AG04449 (cell line): ENCODE data around the gene LDAH.

Source experiments
- CTCF ChIA-PET: fragments of 350-600 bp; formaldehyde crosslinking; extraction: SDS; loops from one replicate; lab custom pipeline; 2021; ENCODE audit warnings: antibody characterized with exemption; lab: Yijun Ruan, JAX
- POLR2A ChIA-PET: fragments of 400-600, 350-600 bp; formaldehyde crosslinking; extraction: SDS; loops from one replicate; lab custom pipeline; 2020; ENCODE audit warnings: antibody characterized with exemption, inconsistent platforms; lab: Yijun Ruan, JAX
- DNase-seq: peaks from one replicate; pipeline ENCODE4 v3.0.0-alpha.2; 2010; ENCODE audit warnings: low read depth, low spot score
- H3K4me3 ChIP-seq: 2 replicates; pipeline ENCODE4 v1.5.1; 2011; ENCODE audit warnings: low read depth, mild to moderate bottlenecking, control low read depth, low read length
- TF ChIP-seq, protein P1 (sequence below): IDR thresholded peaks from one replicate; pipeline ENCODE4 v1.5.1; 2011; ENCODE audit warnings: mild to moderate bottlenecking, moderate library complexity, low read length, control low read depth, inconsistent platforms; ENCODE audit not compliant: insufficient read depth; ENCODE audit errors: missing control alignments

LDAH gene

DNA sequence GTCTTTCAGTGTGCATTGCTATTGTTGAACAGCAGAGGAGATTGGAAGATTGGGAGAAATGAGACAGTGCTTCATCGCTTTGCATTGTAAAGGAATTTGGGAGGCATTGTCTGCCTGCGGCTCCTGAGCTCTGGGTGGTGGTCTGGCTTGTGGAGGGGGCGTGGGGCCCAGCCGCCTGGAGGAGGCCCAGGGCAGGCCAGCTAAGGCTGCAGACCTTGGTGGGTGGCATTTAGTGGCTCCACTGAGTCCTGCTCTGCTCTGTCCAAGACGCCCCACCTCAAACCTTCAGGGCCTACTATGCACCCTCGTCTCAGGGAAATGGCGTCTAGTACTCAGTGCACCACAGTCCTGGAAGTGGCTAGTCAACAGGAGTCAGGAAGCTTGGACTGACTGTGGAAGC, 166.3 kb downstream of the LDAH start:
- ChIA-PET POLR2A (no interaction called here), CTCF (interaction anchor here (1.7 to 4.5 kb wide), 3 partner anchors 9 to 306 kb away, joined by 6 to 24 read pairs (median 19); no protein-coding TSS in a partner anchor)
- no peak overlapping the region for H3K4me3 ChIP-seq
- TF ChIP-seq, protein P1, sequence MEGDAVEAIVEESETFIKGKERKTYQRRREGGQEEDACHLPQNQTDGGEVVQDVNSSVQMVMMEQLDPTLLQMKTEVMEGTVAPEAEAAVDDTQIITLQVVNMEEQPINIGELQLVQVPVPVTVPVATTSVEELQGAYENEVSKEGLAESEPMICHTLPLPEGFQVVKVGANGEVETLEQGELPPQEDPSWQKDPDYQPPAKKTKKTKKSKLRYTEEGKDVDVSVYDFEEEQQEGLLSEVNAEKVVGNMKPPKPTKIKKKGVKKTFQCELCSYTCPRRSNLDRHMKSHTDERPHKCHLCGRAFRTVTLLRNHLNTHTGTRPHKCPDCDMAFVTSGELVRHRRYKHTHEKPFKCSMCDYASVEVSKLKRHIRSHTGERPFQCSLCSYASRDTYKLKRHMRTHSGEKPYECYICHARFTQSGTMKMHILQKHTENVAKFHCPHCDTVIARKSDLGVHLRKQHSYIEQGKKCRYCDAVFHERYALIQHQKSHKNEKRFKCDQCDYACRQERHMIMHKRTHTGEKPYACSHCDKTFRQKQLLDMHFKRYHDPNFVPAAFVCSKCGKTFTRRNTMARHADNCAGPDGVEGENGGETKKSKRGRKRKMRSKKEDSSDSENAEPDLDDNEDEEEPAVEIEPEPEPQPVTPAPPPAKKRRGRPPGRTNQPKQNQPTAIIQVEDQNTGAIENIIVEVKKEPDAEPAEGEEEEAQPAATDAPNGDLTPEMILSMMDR: no peak
- no peak for DNase-seq

DNA sequence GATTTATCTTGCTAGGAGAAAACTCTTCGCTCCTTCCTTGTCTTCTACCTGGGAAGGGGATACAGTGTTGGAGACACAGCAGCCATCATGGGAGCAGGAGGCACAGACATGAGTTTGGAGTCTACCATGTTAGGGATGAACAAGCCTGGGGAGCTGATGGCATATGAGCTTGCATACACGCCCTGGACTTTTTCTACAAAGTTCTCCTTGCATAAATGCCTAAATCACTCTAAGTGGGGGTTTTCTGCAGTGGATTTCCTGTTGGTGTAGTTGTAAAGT, 168.4 kb downstream of the LDAH start:
- ChIA-PET CTCF (interaction anchor here (1.1 to 4.5 kb wide), 4 partner anchors 9 to 308 kb away, joined by 5 to 24 read pairs (median 12); no protein-coding TSS in a partner anchor), POLR2A (no interaction called here)
- TF ChIP-seq, protein P1: no peak

DNA sequence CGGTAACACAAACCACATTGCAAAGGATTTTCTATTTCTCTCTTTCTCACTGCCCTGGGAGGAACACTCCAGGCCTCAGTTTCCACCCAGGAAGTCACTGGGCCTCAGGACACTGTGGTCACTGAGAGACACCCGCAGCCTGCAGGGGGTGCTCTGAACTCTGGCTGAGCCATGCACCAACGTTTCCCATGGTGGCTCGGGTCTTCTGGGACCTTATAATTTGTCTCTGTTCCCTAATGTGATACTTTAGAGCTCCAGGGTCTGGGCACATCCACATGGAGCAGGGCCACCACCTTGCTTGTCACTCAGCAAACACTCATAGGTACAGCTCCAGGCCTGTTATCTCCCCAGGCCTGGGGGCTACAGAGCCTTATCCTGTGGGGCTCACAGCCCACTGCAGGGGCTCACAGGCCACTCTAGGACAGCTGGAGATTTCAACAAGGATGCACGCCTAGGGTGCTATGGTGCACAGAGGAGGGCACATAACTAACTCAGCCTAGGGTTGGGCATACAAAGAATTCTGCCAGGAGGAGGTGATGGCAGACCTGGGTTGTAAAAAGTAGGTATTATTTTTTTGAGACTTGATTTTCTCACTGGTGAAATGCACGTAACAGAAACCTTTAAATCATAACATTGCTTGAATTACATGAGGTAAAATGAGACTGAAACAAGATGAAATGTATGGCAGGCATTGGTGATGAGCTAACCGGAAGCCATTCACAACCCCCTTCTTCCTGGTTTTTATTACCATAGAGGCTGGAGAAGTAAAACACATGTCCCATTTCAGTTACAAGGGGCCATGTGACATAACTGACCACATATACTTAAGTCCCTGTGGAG, 169.0 kb downstream of the LDAH start:
- TF ChIP-seq, protein P1: no peak
- no peak overlapping the region for H3K4me3 ChIP-seq
- no peak for DNase-seq
- ChIA-PET POLR2A (no interaction called here), CTCF (interaction anchor here (1.1 to 8.5 kb wide), 5 partner anchors 8 to 309 kb away, joined by 5 to 148 read pairs (median 19); no protein-coding TSS in a partner anchor)

More for the DNA sequence above, 168.4 kb downstream of the LDAH start:
- DNase-seq: no peak
- no peak overlapping the region for H3K4me3 ChIP-seq

DNA sequence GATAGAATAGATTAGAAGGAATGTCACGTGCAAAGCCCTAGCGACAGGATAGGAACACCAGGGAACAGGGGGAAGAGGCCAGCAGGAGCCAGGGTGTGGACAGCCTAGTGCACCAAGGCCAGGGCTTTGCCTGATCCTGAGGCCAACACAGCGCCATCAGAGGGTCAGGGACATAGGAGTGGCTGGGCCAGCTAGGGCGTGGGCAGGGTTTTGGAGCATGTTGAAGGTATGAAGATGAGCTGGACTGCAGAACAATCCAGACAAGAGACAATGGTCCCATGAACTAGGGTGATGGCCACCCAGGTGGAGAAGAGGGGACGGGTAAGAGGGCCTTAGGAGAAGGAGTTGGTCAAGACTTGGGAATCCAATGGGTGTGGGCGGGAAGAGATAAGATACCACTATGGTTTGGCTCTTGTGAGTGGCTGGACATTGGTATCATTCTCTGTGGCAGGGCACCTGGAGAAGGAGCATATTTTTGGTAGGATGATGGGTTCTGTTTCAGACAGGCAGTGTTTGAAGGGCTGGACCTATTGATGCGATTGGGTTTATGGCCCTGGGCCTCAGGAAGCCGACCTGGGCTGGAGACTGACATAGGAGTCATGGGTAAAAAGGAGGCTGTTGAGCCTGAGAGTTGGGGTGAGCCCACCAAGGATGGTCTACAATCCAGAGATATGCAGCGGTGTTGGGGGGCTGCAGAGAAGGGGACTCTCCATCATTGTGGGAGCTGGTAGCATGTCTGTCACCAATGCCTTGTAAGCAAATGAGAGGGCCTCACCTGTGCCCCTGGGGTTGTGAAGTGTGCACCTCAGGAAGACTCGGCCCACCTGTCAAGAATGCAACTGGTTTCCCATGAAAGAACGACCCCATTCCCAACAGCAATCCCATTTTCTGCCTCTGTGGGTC, 170.0 kb downstream of the LDAH start:
- TF ChIP-seq, protein P1: no peak
- ChIA-PET POLR2A (no interaction called here), CTCF (interaction anchor here (1.3 to 8.5 kb wide), 11 partner anchors 9 to 310 kb away, joined by 3 to 148 read pairs (median 22); no protein-coding TSS in a partner anchor)
- no peak for DNase-seq
- no peak overlapping the region for H3K4me3 ChIP-seq

DNA sequence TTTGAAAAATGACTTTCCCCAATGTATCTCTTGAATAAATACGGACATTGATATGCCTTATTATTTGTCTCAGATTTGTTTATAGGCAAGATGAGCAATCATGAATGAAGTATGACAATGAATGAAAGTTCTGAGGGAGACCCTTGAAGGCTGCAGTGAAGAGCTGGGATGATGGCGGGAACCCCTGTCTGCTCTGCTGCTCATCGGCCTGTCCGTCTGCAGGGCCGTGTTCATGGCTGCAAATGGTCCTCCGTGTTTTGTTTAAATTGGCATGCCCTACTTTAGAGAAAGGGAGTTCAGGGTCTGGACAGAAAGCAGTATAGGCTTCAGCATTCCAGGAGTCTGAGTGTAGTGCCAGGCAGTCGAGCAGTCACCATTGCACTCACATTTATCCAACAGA, 170.8 kb downstream of the LDAH start:
- POLR2A ChIA-PET: interaction anchor here (4.1 kb wide), 1 partner anchor 204 kb away, joined by 35 read pairs; the partner anchor contains the start of gene RHOB
- DNase-seq: no peak
- H3K4me3 ChIP-seq: no peak overlapping the region
- CTCF ChIA-PET: interaction anchor here (1.2 to 8.5 kb wide), 17 partner anchors 9 to 313 kb away, joined by 3 to 148 read pairs (median 12); partner anchors contain the start of gene RHOB
- TF ChIP-seq, protein P1: no peak
